ENCODE measurements around the gene SLC25A22.

Gene SLC25A22

DNA sequence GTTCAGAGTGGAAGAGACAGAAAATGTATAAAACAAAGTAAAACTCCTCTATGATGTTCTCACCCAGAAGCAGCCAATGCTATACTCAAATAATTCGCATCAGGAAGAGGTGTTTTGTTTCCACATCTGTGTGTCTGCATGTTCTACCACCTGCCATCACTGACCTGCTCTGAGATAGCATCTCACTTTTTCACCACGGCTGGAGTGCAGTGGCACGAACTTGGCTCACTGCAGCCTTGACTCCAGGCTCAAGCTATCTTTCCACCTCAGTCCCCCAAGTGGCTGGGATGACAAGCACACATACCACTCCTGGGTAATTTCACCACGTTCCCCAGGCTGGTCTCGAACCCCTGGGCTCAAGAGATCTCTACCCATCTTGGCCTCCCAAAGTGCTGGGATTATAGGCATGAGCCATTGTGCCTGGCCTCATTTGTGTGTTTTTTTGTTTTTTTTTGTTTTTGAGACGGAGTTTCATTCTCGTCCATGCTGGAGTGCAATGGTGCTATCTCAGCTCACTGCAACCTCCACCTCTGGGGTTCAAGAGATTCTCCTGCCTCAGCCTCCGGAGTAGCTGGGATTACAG lies 36.5 kb downstream of the SLC25A22 start:
- in situ Hi-C loops (cut with MboI; ENCODE audit: low sequenced_read_pairs), result no loop called here

DNA sequence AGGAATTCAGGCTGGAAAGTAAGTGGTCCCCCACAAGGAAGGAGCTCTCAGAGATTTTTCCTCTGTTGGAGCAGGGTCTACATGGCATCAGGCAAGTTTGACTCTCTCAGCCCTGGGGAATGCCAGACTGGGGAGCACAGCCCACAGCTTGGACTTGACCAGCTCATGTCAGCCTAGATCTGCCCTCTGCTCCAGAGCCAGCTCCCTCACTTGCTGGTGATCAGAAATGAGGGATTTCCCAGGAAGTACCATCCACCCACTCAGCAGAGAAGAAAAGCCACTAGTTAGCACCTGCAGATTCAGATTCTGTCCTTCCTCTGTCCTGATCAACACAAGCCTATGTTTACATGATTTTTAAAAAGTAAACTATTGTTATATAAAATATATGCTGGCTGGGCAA lies 37.8 kb downstream of the SLC25A22 start:
- in situ Hi-C loops (cut with MboI; ENCODE audit: low sequenced_read_pairs), result no loop called here

GRCh38 chr11:749731-750130 lies 48.4 kb downstream of the SLC25A22 start:
- in situ Hi-C loops (cut with MboI; ENCODE audit: low sequenced_read_pairs), result no loop called here

GRCh38 chr11:748007-748359 lies 50.1 kb downstream of the SLC25A22 start:
- in situ Hi-C loops (cut with MboI; ENCODE audit: low sequenced_read_pairs), result no loop called here

DNA sequence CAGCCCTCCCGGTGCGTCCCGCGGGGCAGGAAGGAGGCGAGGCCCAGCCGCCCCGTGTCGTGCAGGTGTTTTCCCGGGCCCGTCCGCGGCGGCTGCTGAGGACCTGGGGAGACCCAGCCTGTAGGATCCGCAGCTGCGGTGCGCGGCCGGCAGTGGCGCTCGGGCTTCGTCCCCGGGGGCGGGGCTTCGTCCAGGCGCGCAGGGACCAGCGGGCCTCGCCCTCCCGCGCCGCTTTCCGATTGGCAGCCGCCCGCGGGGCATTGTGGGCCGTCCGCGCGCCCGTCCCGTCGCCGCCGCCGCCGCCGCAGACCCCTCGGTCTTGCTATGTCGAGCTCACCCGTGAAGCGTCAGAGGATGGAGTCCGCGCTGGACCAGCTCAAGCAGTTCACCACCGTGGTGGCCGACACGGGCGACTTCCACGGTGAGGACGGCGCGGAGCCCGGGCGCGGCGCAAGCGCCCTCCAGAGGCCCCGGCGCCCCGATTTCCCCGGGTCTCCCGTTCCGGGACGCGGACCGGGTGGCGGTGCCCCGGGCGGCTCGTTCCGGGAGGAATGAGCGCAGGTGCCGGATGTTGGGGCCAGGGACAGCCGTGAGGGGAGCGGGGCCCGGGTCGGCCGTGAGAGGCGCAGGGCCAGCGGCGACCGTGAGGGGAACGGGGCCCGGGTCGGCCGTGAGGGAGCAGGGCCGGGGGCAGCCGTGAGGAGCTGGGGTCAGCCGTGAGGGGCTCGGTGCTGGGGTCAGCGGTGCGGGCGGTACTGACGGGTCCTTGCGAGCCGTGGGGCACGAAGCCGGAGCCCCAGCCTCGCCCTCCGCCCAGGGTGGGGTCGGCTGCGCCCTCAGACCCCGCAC lies 50.7 kb downstream of the SLC25A22 start, which contains the start of gene TALDO1:
Gene TALDO1, plus strand, starts transcription at position 307 of the 849 bp plus-strand sequence. Its CDS starts 18 bp downstream, at position 325.
- in situ Hi-C loops (cut with MboI; ENCODE audit: low sequenced_read_pairs), result no loop called here

- in situ Hi-C loops (cut with MboI; ENCODE audit: low sequenced_read_pairs), result no loop called here
Observed at GRCh38 chr11:746289-747157, 51.6 kb downstream of the SLC25A22 start.

DNA sequence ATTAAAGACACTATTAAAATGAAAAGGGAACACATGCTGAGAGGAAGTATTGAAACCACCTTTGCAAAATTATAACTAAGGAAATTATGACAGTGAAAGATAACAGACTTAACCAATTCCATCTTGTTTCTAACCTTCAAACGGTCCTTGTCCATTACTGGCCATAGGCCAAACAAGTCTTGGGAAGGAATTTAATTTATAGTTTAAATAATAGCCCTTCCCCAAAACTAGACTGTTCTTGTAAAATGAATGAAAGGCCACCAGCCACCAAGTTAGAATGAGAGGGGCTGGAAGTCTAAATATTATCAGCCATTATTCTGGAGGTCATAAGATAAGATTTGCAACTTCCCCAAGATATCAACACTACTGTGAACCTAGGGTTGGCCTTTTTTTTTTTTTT lies 52.7 kb downstream of the SLC25A22 start:
- in situ Hi-C loops (cut with MboI; ENCODE audit: low sequenced_read_pairs), result no loop called here

DNA sequence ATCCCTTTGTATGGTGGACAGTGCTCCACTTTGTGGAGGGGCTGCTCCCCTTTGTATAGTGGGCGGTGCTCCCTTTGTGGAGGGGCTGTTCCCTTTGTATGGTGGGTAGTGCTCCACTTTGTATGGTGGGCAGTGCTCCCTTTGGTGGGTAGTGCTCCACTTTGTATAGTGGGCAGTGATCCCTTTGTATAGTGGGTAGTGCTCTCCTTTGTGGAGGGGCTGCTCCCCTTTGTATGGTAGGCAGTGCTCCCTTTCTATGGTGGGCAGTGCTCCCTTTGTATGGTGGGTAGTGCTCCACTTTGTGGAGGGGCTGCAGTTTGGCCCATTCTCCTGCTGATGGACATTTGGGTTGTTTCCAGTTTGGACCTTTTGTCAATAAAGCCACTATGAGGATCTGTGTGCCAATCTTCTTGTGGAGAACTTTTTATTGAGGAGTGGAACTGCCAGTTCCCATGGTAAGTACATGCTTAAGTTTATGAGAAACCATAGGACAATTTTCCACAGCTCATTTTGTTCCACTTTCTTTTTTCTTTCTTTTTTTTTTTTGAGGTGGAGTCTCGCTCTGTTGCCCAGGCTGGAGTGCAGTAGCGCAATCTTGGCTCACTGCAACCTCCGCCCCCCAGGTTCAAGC lies 55.4 kb downstream of the SLC25A22 start:
- in situ Hi-C loops (cut with MboI; ENCODE audit: low sequenced_read_pairs), result no loop called here

DNA sequence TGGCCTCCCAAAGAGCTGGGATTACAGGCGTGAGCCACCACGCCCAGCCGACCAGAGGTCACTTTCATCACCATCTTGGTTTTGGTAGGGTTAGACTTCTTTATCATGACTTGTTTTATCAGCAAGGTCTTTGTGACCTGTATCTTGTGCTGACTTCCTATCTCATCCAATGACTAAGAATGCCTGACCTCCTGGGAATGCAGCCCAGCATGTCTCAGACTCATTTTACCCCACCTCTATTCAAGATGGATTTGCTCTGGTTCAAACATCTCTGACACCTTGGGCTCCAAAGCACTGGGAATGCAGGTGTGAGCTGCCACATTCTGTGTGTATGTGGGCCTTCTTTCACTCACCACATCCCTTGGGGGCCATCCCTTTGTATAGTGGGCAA lies 55.9 kb downstream of the SLC25A22 start:
- in situ Hi-C loops (cut with MboI; ENCODE audit: low sequenced_read_pairs), result no loop called here
